GM21423 (cell line): ENCODE measurements around the gene ME1.
"Not testable (repeated sequence)": the region's sequence is repeated elsewhere in the genome, so short reads cannot be mapped to it uniquely, and the experiment has no call there.

ENCODE experiments used
- ATAC-seq: cut with Tn5 transposase; IDR thresholded peaks from one replicate; pipeline ENCODE4 v1.9.1; 2021; ENCODE audit warnings: mild to moderate bottlenecking, moderate library complexity; ENCODE audit not compliant: unreplicated experiment

ME1 gene

GRCh38 chr6:83260577-83260976 is 170.3 kb downstream of the ME1 start:
- ATAC-seq = no peak

GRCh38 chr6:83258517-83258916 is 172.3 kb downstream of the ME1 start:
- no peak for ATAC-seq

- ATAC-seq = no peak
Measured at GRCh38 chr6:83257791-83258190, 173.1 kb downstream of the ME1 start.

GRCh38 chr6:83256719-83257118 is 174.1 kb downstream of the ME1 start:
- not testable (repeated sequence) for ATAC-seq

- ATAC-seq = no peak
Measured at GRCh38 chr6:83252719-83253118, 178.1 kb downstream of the ME1 start.

GRCh38 chr6:83250235-83250634 is 180.6 kb downstream of the ME1 start:
- no peak for ATAC-seq

GRCh38 chr6:83247471-83247870 is 183.4 kb downstream of the ME1 start:
- no peak for ATAC-seq

GRCh38 chr6:83231146-83231545 is 199.7 kb downstream of the ME1 start:
- ATAC-seq = no peak

GRCh38 chr6:83226517-83226916 is 204.3 kb downstream of the ME1 start:
- ATAC-seq = no peak

GRCh38 chr6:83221889-83222479 is 208.9 kb downstream of the ME1 start:
- no peak for ATAC-seq

- ATAC-seq = no peak
Measured at GRCh38 chr6:83221276-83221675, 209.6 kb downstream of the ME1 start.

GRCh38 chr6:83220121-83220520 is 210.7 kb downstream of the ME1 start:
- ATAC-seq = no peak

- no peak for ATAC-seq
Measured at GRCh38 chr6:83218646-83219045, 212.2 kb downstream of the ME1 start.

- no peak for ATAC-seq
Measured at GRCh38 chr6:83216806-83217205, 214.0 kb downstream of the ME1 start.

GRCh38 chr6:83215131-83216047 is 215.5 kb downstream of the ME1 start:
- peak; percentile 99 for ATAC-seq

GRCh38 chr6:83202031-83202430 is 228.8 kb downstream of the ME1 start:
- no peak for ATAC-seq

- no peak for ATAC-seq
Measured at GRCh38 chr6:83199863-83200225, 231.0 kb downstream of the ME1 start.

- no peak for ATAC-seq
Measured at GRCh38 chr6:83199173-83199862, 231.5 kb downstream of the ME1 start.

- no peak for ATAC-seq
Measured at GRCh38 chr6:83198486-83199172, 232.2 kb downstream of the ME1 start.

- peak; percentile 19 for ATAC-seq
Measured at GRCh38 chr6:83193747-83194566, 236.9 kb downstream of the ME1 start.
